Left renal cortex interstitium (tissue), 4 donors: Measurements from ENCODE around the gene SNTG2. TPM values are rescaled to one million over a fixed set of nuclear protein-coding genes. Genes with fewer than 3 reads are reported as not detected.

Source experiments
- DNase-seq, 4 donors: peaks; one replicate each; pipeline ENCODE4 v3.0.0-alpha.2; 2013; ENCODE audit warnings: low read depth in 4 of 4, low spot score in 2 of 4, missing footprints in 1 of 4
- polyA plus RNA-seq, 4 donors: library from polyadenylated mRNA; unstranded; fragments of 120-200 nt; gene quantifications; one replicate each; pipeline ENCODE4 v1.2.1, GENCODE V29; 2013; ENCODE audit not compliant: insufficient read length in 4 of 4

Gene SNTG2
- polyA plus RNA-seq, 4 donors, result 1.8 to 2.9 (median 2.4) TPM

DNA sequence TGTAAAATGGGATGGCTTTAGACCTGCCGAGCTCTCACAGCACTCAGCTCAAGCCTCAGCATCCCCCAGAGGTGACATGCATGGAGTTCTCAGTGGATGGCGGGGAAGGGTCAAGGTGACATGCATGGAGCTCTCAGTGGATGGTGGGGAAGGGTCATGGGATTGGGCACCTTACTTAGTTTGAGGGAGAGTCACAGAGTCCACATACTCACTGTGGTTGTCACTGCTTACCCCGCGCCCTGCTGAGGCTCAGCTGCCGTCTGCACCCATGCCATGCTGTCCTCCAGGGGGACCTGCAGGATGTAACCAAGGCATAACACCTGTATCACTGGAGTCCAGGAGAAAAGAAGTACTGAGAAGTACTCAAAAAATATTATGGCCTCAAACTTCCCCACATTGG is 350.4 kb downstream of the SNTG2 start:
- no peak for DNase-seq

DNA sequence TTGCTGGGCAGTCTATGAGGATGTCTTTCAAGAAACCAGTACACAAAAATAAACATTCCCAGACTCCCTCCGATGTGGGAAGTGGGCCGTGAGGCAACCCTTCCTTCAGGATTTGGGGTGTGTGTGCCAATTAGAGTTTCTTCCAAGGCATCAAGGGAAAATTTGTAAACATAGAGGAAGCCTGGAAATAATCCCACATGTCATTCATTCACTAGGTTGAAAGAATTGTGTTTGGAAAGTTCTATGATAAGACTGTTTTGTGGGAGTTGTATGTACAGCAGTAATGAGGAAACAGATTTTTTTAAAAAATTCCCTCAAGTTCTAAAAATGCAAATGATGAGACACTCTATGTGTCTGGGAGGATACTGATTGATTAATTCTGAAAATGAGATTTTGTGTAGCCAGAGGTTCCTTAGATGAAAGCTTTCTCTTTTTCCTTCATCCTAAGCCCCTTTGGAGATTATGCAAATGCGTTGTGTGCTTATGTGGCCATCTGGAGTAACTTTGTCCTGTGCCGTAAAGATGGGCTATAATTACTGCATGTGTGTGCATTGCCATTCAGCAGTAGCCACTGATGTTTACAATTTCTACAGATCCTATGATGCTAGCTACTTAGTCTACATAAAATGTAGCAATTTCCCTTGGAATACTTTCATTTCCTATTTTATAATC is 354.8 kb downstream of the SNTG2 start:
- no peak for DNase-seq

DNA sequence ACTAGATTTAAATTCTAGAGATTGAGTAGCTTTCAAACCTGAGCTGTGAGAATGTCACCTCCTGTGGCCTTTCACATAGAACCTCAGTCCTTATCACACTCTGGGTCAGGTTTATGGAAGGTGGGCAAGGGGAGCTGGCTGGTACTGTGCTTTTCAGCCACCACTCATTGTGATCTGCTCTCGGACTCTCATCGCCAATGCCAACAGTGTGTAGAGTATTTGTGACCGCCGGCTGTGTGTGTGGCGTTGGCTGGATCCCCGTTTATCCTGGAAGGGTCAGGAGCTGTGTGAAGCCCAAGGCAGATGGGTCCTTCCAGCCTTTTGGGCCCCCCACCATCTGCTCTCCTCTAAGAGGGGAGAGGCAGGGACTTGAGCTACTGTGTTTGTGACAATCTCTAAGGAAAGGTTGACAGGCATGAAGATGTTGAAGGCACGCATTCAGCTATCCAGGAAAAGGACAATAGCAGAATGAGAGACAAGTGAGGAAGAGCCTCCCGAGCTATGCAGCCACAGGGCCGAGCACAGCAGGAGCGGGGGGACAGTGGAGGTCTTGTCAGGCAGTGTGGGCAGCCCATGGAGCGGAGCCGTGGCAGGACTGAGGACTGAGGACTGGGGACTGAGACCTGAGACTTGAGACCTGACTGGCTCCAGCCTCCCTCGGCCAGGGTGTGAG is 355.5 kb downstream of the SNTG2 start:
- no peak for DNase-seq

DNA sequence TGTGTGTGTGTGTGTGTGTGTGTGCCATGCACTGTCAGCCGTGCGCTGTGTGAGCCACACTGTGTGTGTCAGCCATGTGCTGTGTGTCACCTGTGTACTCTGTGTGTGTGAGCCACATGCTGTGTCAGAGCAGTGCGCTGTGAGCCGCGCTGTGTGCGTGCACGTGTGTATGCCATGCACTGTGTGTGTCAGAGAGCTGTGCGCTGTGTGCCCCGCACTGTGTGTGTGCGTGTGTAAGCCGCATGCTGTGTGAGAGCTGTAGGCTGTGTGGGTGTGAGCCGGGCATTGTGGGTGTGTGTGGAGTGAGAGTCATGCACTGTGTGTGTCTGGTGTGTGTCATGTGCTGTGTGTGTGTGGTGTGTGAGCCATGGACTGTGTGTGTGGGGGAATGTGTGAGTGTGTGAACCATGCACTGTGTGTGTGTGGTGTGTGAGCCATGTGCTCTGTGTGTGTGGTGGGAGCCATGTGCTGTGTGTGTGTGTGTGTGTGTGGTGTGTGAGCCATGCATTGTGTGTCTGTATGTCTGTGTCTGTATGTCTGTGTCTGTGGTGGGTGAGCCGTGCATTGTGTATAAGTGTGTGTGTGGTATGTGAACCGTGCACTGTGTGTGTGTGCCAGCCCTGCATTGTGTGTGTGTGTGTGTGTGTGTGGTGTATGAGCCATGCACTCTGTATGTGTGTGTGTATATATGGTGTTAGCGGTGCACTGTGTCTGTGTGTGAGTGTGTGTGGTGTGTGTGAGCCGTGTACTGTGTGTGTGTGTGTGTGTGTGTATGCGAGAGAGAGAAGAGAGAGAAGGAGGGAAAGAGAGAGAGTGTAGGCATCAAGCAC is 356.3 kb downstream of the SNTG2 start:
- DNase-seq, result no peak

DNA sequence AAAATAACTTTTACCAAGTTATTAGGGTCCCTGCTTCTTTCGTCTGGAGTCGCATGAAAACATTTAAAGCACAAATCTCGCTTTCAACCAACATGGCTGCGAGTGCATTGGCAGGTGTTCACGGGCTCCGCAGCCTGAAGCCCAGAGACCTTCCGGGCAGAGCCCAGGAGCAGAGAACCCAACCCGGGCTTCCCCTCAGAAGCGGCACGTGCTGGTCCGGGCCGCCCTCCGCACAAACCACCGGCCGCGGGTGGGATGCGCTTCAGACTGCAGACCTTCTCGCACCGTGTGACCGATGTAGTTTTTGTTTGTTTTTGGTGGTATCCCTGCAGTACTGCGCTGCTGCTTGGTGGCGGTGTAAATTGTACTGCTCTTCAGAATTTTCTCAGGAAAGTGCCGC is 357.0 kb downstream of the SNTG2 start:
- no peak for DNase-seq

DNA sequence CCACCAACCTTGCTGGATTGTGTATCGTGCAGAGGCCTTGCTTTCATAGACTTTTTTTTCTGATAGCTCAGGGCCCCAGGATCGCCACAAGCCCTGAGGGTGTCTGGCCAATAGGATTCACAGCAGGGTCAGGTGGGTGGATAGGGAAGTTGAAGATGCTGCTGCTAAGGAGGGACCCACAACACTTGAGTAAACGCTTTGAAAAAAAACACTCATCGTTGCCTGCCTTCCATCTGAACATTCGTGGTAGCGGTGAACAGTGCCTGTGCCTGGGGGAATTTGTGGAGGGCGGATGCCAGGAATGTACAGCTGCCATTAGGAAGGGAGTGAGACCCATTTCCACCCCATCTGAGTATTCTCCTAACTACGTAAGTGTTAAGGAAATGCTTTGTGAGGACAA is 358.0 kb downstream of the SNTG2 start:
- DNase-seq, result no peak

DNA sequence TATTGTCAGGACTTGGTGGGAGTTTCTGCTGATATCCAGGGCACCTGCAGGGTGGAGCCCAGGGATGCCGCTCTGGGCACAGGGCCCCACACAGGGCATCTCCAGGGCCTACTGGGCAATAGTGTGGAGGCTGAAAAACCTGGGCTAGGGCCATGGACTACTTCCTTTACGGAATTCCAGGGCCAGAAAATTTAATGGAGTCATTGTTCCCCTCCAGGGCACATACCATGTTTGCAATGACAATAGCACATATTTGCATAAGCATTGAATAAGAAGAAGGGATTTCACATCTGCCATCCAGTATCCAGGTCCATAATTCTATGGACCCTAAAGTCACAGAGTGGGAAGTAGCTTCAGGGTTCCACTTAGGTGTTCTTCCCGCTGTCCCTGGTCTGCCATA is 358.9 kb downstream of the SNTG2 start:
- no peak for DNase-seq

DNA sequence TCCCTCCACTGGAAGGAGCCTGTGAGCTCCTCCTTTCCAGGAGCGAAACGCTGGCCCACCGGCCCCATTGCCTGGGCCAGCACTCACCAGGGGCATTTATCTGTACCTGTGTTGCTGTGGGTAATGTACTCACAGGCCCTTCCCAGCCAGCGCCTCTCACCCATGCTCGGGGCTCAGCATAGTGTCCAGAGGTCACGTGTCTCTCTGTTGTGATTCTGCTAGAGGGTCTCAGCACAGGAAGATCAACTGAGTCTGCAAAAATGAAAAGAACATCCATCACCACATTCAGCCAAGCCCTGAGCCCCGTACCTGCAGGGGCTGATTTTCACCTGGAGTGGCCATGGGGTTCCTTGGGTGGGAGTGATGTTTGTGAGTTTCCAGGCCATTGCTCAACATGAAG is 359.6 kb downstream of the SNTG2 start:
- DNase-seq, result no peak

DNA sequence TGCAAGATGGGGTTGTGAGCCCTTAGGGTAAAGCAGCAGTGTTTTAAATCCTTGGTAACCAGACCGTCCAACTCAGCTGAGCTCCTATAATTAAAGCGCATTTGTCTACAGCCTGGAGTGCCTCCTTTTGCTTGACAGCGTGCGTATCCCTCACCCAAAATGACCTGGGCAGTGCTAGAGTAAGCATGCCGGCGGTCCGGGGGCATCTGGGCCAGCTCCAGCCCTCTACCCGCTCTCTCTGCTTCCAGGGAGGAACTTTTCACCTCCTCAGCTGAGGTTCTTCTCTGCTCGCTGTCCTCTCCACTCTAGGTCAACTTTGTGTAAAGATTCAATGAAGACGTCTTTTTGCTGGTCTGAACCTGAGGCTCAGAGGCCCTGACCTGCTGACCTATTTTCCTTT is 360.2 kb downstream of the SNTG2 start:
- DNase-seq, result no peak

DNA sequence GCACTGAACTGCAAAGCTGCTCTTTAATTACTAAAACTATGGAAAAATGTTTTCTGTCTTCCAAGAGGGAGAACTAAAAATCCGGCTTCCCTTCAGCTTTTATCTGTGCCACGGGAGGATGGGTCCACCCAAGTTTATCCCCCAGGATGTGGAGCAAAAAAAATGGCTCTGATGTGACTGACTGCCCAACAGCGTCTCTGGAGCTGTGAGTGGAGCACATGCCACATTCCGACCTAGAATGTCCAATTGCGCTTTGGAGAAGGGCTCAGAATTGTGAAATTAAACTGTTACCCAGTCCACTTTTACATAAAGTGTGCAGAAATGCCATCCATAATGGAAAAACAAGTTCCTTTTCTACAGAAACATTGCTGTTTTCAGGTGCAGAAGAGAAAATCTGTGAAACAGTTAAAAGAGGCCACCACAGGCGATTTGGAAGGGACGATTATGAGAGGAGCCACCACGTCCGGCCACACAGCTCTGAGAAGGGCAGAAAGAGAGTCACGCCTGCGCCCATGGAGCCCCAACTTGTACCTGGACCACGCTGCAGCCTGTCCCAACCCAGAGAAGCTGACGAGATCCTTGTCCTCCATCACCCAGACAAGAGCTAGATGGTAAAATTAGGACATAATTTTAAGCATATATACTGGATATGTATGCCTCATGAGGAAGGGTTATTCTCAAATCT is 362.7 kb downstream of the SNTG2 start:
- no peak for DNase-seq

DNA sequence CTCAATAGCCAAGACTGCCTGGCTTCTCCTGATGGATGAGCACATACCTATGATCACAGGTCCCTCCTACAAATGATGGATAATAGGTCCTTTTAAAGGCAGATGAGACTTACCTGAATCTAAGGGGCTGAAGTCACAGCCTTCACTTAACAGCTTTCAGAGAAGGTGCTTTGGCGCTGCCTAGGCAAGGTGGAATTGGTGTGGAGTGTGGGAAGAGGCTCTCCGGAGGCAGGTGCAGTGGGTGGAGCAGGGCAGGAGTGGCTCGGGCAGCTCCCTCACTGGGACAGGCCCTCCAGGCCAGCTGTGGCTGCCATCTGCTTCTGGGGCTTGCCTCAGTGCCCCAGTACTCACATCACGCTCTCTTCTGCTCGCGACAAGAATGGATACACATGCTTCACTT is 363.6 kb downstream of the SNTG2 start:
- no peak for DNase-seq

DNA sequence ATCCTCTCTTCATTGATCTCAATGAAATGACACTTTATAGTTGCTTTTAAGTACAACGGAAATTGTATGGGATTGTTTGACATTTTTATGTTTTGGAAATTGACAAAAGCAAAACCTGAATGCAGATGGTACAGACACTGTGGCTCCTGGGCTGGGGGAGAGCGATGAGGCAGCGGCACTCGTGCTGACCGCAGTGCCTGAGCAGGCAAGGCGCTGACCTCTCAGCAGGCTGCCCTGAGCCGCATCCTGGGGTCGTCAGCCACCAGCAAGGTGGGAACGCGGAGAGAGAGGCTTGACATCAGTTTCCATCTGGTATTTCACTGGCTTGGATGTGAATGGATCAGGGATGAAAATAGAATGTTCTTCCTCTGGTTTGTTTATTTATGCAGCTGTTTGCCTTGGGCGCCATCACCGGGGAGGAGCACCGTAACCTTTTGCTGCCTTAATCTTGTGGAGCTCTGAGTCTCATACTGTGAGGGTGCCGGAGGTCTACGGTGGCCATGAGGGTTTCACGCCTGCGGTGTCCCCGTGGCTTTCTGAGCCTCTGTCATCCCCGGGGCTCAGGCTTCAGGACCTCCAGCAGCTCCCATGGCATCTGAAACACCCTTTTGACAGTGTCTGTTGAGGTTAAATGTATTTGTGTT is 367.8 kb downstream of the SNTG2 start:
- no peak for DNase-seq

DNA sequence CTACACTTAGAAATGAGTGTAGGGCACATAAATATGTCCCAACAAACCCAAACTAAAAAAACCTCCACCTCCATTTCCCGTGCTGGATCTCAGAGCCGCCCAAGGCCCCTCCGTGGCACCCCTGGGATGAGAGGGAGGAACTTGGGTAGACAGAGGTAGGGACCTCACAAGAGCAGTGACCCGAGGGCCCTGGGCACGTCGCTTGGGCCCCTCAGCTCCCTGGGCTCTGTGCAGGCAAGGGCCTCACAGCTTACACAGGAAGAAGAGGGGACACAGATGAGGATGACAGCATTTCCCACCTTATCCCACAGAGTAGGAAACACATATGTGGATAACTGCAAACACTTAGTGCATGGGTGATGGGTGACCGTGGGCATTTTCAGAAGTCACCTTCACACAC is 368.7 kb downstream of the SNTG2 start:
- no peak for DNase-seq

DNA sequence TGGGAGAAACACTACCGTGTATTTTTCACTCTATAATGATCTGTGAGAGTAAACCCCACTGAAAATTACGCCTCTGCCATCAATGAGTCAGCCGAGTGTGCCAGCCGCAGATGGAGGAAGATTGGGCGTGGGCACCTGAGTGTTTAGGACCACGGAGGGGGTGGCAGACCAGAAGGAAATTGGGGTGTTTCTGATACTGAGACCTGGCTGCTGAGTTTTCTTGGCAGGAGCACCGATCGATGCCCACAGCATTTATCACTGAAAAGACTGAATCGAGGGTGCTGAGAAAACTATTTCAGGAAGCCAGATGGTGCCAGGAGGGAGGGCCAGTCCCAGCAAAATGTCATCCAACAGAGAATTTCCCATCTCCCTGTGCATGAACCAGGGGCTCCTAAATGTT is 370.7 kb downstream of the SNTG2 start:
- no peak for DNase-seq

DNA sequence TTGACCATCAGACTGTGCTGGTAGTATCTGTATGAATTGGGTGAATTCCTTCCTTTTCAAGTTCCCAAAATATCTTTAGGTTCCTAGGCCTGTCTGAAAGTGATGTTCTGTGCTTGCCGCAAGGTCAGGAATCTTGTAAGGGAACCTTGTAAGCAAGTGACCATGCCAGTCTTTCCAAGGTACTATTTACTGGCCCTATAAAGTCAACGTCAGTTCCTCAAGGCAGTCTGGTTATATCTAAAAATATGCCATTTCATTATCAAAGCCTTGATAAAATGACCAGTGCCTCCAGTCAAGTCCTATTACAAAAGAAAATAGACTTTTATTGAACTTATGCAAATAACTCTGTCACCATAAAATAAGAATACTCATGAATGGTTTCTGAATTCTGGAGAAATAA is 374.2 kb downstream of the SNTG2 start:
- no peak for DNase-seq

DNA sequence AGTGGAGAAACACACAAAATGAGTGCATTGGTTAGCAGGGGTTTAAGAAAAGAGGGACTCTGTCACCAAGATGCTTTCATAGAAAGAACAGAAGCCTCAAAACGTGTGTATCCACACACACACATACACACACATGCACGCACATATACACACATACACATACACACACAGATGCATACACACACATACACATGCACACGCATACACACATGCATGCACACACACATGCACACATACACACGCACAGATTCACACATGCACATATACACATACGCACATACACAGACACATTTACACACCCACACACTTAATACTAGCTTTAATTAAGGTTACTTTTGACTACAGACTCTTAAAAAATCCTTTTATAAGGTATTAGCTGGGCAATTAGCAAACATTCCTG is 378.0 kb downstream of the SNTG2 start:
- DNase-seq, result no peak

DNA sequence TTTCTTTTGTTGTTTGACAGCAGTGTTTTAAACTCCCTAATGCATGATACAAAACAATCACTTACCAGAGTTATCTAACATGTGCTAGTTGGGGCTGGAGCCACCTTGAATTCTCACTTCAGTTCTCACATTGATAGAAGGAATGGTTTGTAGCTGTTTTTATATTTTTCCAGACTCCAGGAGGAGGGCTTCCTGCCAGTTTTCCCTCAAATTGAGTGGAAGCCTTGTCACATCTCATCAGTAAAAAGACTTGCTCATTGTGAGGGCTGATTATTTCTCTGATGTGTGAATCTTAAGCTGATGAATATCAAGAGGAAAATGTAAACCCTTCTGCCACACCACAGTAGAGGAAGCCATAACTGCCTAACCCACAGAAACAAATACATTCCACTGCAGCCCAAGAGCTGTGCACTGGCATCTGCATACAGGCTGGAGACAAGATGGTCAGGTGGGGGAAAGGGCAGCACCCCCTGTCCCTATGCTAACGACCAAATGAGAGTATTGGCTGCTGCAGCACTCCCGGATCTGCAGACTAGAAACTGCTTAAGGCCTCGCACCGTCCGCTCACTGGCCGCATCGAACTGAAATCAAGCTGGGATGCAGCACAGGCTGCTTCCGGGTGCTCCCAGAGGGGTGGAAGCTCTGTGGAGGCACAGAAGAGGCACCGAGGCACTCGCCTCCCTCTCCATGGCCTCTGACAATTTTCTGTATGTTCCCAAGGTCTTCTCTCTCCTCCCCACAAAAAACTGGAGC is 388.9 kb downstream of the SNTG2 start:
- no peak for DNase-seq

DNA sequence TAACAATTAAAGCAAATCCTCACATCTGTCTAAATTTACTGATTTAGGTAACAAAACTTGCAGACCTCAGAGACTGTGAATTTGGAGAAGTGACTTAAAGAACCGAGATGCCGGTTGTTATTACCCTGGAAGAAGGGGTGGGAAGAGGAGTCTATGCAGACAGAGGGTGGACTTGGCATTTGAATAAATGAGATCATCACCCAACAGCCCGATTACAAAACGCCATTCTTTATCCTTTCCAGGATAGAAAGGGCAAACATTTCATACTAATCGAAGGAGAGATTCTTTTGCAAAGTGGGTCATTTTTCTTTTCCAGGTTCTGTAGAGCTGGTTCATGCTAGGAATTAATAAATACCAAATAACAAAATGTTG is 389.5 kb downstream of the SNTG2 start:
- DNase-seq, result no peak

DNA sequence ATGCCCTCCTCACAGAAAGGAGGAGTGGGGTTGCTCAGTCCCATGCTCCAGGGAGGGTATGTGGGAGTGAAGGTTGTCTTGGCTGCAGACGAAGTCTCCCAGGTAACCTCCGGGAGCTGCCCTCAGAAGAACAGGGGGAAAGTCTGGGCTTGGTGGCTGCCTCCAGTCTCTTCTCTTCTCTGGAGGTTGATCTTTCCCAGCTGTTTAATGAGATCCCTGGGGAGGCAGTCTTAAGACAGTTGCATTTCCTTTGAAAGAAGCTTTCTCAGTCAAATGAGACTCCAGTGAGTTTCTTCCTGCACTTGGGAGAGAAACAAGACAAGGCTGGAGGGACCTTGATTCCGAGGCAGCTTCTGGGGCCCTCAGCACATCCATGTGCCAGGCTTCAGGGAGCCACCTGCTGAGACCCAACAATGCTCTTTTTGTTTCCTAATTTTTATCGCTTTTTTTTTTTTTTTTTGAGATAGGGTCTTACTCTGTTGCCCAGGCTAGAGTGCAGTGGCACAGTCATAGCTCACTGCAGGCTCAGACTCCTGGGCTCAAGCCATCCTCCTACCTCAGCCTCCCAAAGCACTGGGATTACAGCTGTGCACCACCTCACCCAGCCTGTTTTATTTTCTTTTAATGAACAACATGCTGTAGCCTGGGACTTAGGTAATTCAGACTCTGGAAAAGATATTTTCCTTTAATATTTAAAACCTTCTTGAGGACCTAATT is 390.9 kb downstream of the SNTG2 start:
- peak; percentile 20 to 55 (median 34) for DNase-seq
